HUES48 (cell line): ENCODE measurements around the gene ZDHHC16.

Source experiments
- H3K27ac ChIP-seq: one replicate; pipeline ENCODE4 v1.7.0; 2013; ENCODE audit warnings: low read depth, low read length, inconsistent platforms
- H3K27me3 ChIP-seq: 2 replicates; pipeline ENCODE4 v1.6.1; 2013; ENCODE audit warnings: mild to moderate bottlenecking, low read length; ENCODE audit not compliant: control insufficient read depth, insufficient read depth
- H3K36me3 ChIP-seq: 2 replicates; pipeline ENCODE4 v1.6.1; 2013; ENCODE audit warnings: low read length; ENCODE audit not compliant: control insufficient read depth, insufficient read depth
- H3K4me1 ChIP-seq: 2 replicates; pipeline ENCODE4 v1.6.1; 2013; ENCODE audit warnings: mild to moderate bottlenecking, low read length; ENCODE audit not compliant: control insufficient read depth, insufficient read depth
- H3K4me3 ChIP-seq: 2 replicates; pipeline ENCODE4 v1.5.1; 2013; ENCODE audit warnings: mild to moderate bottlenecking, low read depth, low read length
- H3K9ac ChIP-seq: 2 replicates; pipeline ENCODE4 v1.6.1; 2013; ENCODE audit warnings: mild to moderate bottlenecking, low read depth, low read length, moderate library complexity
- H3K9me3 ChIP-seq: 2 replicates; pipeline ENCODE4 v1.6.1; 2013; ENCODE audit warnings: low read length; ENCODE audit not compliant: control insufficient read depth, insufficient read depth

ZDHHC16 gene

DNA sequence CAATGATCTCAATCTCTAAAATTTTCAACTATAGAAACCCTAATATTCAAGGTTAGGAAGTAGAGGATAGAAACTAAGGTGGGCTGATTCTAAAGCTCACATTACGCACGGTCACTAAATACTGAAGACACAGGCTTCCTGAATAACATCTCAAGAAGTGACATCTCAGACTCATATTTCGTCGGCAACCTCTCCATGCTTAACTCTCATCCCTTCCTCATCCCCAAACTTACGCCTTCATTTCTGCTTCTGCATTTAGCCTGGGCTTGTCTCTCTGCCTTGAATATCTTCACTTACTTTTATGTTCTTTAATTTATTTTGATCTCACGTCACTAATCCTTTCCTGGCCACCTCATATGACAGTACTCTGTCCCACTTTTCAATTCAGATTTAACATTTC, 10.8 kb upstream of the ZDHHC16 start:
- no peaks in the 10 kb centered on the region for H3K27me3 ChIP-seq
- no peaks in the 10 kb centered on the region for H3K9me3 ChIP-seq
- peaks cover 83% of the 10 kb centered on the region for H3K36me3 ChIP-seq

DNA sequence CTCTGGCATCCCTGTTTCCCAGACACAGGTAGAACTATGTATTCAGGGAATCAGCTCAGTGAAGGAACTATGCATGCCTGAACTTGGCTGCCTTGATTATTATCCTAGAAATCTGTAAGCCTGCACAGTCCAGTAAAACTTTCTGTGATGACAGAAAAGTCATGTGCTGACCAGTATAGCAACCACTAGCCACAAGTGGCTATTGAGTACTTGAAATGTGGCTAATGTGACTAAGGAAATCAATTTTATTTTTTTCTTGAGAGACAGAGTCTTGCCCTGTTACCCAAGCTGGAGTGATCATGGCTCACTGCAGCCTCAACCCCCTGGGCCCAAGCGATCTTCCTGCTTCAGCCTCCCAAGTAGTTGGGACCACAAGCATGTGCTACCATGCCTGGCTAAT, 3.7 kb upstream of the ZDHHC16 start:
- Histone ChIP-seq H3K27ac (no peak overlapping the region), H3K4me3 (no peak overlapping the region), H3K27me3 (no peaks in the 10 kb centered on the region), H3K9ac (no peak overlapping the region), H3K9me3 (no peaks in the 10 kb centered on the region), H3K4me1 (peaks cover 8% of the 10 kb centered on the region), H3K36me3 (peaks cover 57% of the 10 kb centered on the region)

More for the DNA sequence above, 10.8 kb upstream of the ZDHHC16 start:
- no peak overlapping the region for H3K4me3 ChIP-seq
- no peak overlapping the region for H3K9ac ChIP-seq
- no peaks in the 10 kb centered on the region for H3K4me1 ChIP-seq
- H3K27ac ChIP-seq: no peak overlapping the region

DNA sequence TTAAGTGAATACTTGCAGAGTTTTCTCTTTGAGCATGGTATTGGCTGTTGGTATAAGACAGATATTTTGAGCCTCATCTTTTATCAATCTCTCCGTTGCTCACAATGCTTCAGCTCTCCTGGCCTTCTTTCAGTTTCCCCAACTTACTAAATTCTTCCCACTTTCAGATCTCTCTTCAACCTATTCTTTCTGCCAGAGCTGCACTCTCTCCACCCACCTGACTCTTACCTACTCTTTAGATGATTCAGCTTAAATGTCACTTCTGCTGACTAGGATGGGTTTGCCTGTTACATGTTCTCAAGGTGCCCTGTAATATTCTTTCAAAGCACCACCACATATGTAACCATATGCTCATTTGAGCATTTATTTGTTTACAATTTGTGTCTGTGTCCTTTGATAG, 1.8 kb upstream of the ZDHHC16 start:
- H3K27ac ChIP-seq: no peak overlapping the region
- peaks cover 8% of the 10 kb centered on the region for H3K4me1 ChIP-seq
- no peak overlapping the region for H3K9ac ChIP-seq
- no peaks in the 10 kb centered on the region for H3K27me3 ChIP-seq
- H3K4me3 ChIP-seq: peak overlapping the region; percentile 94
- H3K9me3 ChIP-seq: no peaks in the 10 kb centered on the region
- peaks cover 40% of the 10 kb centered on the region for H3K36me3 ChIP-seq

DNA sequence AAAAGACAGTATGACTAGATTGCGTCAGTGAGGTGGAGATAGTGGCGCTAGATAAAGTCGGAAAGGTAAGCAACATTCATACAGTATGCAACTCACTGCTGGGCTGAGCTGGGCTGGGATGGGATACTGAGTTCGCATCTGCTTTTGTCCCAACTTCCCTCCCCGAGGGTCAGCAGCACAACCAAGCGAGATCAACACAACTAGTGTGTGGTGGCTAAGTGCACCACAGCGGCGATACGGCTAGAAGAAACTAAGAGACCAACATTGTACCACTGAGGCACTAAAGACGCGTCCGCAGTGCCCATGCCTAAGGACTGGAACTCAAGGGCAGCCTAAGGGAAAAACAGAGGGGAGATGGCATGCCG, 636 bp upstream of the ZDHHC16 start:
- peak overlapping the region; percentile 71 for H3K27ac ChIP-seq
- peak overlapping the region; percentile 67 for H3K9ac ChIP-seq
- H3K27me3 ChIP-seq: no peaks in the 10 kb centered on the region
- peak overlapping the region; percentile 94 for H3K4me3 ChIP-seq
- peaks cover 8% of the 10 kb centered on the region for H3K4me1 ChIP-seq
- H3K36me3 ChIP-seq: peaks cover 33% of the 10 kb centered on the region
- no peaks in the 10 kb centered on the region for H3K9me3 ChIP-seq

DNA sequence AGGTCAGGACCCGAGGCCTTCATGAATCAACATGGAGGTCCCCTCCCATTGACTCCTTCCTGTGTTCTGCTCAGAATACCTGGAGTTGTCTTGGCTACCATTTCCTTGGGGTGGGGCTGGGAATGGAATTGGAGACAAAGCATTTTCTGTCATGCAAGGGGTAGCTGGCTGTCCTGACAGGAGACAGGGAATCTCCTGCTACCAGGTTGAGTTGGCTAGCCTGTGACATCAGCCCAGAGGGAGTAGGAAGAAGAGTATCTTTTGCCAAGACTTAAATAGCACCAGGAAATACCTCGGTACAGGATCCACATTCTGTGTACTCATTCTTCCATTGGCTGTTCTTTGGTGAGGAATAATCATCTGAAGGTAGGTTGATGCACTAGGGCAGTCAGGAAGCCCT, 4.9 kb downstream of the ZDHHC16 start:
- Histone ChIP-seq H3K4me1 (no peaks in the 10 kb centered on the region; the same call in 1 of the 2 replicates), H3K27ac (no peak overlapping the region), H3K36me3 (peaks cover 49% of the 10 kb centered on the region), H3K9ac (no peak overlapping the region), H3K27me3 (no peaks in the 10 kb centered on the region), H3K4me3 (no peak overlapping the region), H3K9me3 (no peaks in the 10 kb centered on the region)

DNA sequence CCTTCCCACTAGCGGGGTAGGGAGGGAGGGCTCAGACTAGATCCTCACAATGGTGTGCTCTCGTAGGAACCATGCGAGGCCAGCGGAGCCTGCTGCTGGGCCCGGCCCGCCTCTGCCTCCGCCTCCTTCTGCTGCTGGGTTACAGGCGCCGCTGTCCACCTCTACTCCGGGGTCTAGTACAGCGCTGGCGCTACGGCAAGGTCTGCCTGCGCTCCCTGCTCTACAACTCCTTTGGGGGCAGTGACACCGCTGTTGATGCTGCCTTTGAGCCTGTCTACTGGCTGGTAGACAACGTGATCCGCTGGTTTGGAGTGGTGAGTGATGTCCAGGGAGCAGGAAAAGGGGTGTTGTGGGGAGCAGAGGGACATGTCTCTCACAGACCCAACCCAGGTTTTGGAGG, 5.6 kb downstream of the ZDHHC16 start:
- no peak overlapping the region for H3K27ac ChIP-seq
- H3K36me3 ChIP-seq: peaks cover 57% of the 10 kb centered on the region
- no peak overlapping the region for H3K9ac ChIP-seq
- H3K4me3 ChIP-seq: no peak overlapping the region
- H3K4me1 ChIP-seq: no peaks in the 10 kb centered on the region; the same call in 1 of the 2 replicates
- H3K9me3 ChIP-seq: no peaks in the 10 kb centered on the region
- H3K27me3 ChIP-seq: no peaks in the 10 kb centered on the region

DNA sequence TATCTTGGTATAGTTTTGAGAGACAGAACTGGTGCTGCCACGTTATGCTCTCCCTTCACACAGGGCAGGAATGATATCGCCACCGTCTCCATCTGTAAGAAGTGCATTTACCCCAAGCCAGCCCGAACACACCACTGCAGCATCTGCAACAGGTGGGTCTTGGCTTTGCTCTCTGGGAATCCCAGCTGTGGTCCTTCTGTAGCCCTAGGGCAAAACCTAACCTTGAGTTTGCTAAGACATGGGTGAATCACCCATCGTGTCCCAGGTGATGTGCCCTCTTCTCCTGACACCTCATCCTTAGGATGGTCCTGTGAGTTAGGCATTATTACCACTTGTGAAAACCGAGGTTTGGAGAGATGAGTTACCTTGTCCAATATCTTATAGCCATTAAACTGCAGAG, 6.4 kb downstream of the ZDHHC16 start:
- H3K9me3 ChIP-seq: no peaks in the 10 kb centered on the region
- no peaks in the 10 kb centered on the region for H3K4me1 ChIP-seq
- H3K4me3 ChIP-seq: no peak overlapping the region
- H3K27ac ChIP-seq: no peak overlapping the region
- H3K27me3 ChIP-seq: no peaks in the 10 kb centered on the region
- H3K9ac ChIP-seq: no peak overlapping the region
- peaks cover 64% of the 10 kb centered on the region for H3K36me3 ChIP-seq

DNA sequence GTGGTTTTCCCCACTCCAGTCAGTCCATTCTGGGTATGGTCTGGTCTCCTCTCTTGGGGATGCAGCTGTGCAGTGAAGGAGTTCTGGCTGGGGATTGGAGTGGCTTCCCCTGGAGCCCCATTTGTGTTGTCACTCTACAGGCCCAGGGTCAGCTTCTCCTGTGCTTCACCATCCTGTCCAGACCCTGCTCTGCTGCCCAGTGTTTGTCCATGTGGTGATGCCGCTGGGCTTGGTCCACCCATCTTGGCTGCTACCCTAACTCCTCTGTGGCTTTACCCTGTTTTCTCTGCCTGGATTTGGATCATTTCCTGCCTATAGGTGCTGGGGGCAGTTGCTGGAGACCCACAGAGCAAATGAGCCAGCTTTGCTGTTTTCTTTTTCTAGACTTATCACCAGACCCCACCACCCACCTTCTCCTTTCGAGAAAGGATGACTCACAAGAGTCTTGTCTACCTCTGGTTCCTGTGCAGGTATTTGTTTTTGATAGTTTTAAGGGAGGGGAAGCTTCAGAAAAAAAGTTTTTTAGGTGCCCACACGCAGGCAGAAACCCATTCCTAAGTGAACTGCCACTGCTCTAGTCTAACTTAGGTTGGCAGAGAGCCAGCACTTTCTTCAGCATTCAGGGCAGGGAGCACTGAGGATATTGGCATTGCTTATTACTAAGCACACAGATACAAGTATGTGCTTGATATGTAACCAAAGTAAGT, 8.5 kb downstream of the ZDHHC16 start:
- Histone ChIP-seq H3K4me1 (no peaks in the 10 kb centered on the region), H3K27me3 (no peaks in the 10 kb centered on the region), H3K27ac (no peak overlapping the region), H3K4me3 (no peak overlapping the region), H3K9ac (no peak overlapping the region), H3K36me3 (peaks cover 83% of the 10 kb centered on the region), H3K9me3 (no peaks in the 10 kb centered on the region)

DNA sequence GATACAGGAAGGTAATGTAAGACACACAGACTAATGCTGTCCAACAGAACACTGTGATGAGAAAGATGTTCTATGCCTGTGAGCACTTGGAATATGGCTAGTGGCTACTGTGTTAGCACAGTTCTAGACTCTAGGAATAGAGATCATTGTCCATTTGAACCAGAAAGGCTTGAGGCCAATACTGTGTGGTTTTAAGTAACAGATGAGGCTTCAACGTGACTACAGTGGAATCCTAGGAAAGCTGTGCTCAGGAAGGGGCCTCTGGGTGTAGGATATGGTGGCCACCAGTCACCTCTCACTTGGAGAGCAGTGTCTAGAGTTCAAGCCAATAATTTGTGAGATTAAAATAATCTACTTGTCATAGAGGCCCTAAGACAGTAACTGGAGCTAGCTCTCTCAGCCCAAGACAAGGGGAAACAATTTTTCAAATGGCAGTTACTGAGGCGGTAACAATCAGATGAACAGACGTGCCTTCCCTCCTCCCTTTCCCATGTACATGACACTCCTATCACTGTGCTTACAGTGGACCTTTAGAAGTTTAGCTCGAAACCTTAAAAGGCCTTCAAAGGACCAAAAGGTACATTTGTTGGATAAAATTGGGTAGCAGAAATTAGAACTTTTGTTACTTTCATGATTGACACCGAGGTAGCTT, 10.2 kb downstream of the ZDHHC16 start:
- no peaks in the 10 kb centered on the region for H3K27me3 ChIP-seq
- no peak overlapping the region for H3K27ac ChIP-seq
- no peak overlapping the region for H3K4me3 ChIP-seq
- no peaks in the 10 kb centered on the region for H3K9me3 ChIP-seq
- H3K4me1 ChIP-seq: no peaks in the 10 kb centered on the region
- no peak overlapping the region for H3K9ac ChIP-seq
- peaks cover 93% of the 10 kb centered on the region for H3K36me3 ChIP-seq

DNA sequence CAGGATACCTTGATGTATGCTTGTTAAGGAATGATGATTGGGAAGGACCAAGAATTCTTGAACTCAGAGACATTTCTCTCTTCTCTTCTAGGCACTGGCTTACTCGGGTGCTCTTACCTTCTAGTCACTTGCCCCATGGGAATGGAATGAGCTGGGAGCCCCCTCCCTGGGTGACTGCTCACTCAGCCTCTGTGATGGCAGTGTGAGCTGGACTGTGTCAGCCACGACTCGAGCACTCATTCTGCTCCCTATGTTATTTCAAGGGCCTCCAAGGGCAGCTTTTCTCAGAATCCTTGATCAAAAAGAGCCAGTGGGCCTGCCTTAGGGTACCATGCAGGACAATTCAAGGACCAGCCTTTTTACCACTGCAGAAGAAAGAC, 10.7 kb downstream of the ZDHHC16 start:
- no peaks in the 10 kb centered on the region for H3K4me1 ChIP-seq
- no peak overlapping the region for H3K27ac ChIP-seq
- H3K36me3 ChIP-seq: peaks cover 93% of the 10 kb centered on the region
- no peak overlapping the region for H3K9ac ChIP-seq
- no peaks in the 10 kb centered on the region for H3K27me3 ChIP-seq
- H3K4me3 ChIP-seq: no peak overlapping the region
- H3K9me3 ChIP-seq: no peaks in the 10 kb centered on the region

DNA sequence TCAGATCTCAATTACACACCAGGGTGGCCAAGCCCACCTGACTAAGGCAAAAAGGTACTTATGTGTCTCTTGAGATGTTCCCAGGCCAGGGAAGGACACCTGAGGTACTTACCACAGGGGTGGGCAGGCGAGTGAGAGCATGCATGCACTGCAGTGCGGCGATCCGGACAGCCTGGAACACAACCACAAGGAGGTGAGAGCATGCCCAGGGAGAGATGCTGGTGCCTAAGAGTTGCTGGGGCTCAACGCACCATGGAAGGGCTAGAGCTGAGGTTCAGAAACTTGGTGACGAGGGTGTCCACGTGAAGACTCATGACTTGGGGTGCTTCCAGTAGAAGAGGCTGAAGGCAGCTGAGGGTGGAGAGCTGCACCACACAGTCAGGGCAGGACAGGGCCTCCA, 13.1 kb downstream of the ZDHHC16 start:
- Histone ChIP-seq H3K9ac (no peak overlapping the region), H3K4me3 (no peak overlapping the region), H3K36me3 (peaks cover 94% of the 10 kb centered on the region), H3K27ac (no peak overlapping the region), H3K9me3 (no peaks in the 10 kb centered on the region), H3K4me1 (no peaks in the 10 kb centered on the region), H3K27me3 (no peaks in the 10 kb centered on the region)
